Measurements from ENCODE around the gene SELENOP.

DNA sequence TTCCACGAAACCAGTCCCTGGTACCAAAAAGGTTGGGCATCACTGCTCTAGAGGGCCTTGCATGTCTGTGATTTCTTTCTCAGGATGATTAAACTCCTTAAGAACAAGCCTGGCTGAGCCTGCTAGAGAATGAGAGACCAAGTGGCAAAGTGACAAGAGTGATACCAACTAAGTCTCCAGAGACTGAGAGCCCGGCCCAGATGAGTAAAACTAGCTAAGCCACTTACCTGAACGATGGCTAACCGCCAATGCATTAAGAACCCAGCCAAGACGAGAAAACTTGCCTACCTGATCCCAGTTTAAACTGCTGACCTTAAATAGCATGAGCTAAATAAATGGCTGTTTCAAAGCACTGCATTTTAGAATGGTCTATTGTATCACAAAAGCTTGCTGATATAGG, 60.6 kb downstream of the SELENOP start:
- TF ChIP-seq POLR2A (IDR thresholded peaks at IDR 0.05), result no peak
- TF ChIP-seq, protein P1, sequence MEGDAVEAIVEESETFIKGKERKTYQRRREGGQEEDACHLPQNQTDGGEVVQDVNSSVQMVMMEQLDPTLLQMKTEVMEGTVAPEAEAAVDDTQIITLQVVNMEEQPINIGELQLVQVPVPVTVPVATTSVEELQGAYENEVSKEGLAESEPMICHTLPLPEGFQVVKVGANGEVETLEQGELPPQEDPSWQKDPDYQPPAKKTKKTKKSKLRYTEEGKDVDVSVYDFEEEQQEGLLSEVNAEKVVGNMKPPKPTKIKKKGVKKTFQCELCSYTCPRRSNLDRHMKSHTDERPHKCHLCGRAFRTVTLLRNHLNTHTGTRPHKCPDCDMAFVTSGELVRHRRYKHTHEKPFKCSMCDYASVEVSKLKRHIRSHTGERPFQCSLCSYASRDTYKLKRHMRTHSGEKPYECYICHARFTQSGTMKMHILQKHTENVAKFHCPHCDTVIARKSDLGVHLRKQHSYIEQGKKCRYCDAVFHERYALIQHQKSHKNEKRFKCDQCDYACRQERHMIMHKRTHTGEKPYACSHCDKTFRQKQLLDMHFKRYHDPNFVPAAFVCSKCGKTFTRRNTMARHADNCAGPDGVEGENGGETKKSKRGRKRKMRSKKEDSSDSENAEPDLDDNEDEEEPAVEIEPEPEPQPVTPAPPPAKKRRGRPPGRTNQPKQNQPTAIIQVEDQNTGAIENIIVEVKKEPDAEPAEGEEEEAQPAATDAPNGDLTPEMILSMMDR (IDR thresholded peaks at IDR 0.05), result no peak
- TF ChIP-seq POLR2AphosphoS5 (IDR thresholded peaks at IDR 0.05; ENCODE audit: insufficient read depth in 1 of 2, low read depth in 1 of 2), result peak in 1 of 2 donors; percentile 53
